HG03460 (cell line): ENCODE results near the gene PLEKHF1.

Experiments
- ATAC-seq: cut with Tn5 transposase; IDR thresholded peaks from one replicate; pipeline ENCODE4 v1.9.1; 2021; ENCODE audit not compliant: unreplicated experiment

PLEKHF1 gene

DNA sequence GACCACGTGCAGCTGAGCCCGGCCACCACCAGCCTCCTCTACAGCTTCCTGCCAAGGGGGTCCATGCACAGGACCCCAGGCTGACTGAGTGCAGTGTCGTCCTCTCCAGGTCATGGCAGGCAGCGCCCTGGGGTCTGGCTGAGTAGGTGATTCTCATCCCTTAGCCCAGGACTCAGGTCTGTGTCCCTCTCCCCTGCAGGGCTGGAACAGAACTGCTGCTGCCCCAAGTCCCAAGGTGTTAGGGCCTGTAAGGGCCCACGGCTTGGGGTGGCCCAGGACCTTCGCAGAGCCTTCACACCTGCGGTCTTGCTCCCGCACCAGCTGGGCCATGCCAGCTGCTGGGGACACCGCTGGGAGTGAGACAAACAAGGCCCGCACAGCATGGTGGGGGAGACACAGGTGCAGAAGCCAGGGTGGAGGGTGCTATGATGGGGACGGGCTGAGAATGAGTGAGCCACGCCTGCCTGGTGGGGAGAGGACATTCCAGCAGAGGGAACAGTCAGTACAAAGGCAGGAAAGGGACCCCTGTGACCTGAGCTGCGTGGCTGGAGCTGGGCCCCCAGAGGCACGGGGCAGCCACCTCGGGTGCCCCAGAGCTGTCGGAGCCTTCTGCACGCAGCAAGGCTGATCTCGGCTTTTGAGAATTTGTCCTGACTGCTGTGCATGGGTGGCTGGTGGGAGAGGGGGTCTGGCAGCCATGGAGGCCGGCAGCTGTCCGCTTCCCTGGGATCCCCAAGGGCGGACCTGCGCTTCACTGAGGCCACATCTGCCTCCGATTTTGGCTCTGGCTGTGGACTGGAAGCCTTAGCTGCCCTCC, 11.9 kb downstream of the PLEKHF1 start:
- ATAC-seq = no peak

DNA sequence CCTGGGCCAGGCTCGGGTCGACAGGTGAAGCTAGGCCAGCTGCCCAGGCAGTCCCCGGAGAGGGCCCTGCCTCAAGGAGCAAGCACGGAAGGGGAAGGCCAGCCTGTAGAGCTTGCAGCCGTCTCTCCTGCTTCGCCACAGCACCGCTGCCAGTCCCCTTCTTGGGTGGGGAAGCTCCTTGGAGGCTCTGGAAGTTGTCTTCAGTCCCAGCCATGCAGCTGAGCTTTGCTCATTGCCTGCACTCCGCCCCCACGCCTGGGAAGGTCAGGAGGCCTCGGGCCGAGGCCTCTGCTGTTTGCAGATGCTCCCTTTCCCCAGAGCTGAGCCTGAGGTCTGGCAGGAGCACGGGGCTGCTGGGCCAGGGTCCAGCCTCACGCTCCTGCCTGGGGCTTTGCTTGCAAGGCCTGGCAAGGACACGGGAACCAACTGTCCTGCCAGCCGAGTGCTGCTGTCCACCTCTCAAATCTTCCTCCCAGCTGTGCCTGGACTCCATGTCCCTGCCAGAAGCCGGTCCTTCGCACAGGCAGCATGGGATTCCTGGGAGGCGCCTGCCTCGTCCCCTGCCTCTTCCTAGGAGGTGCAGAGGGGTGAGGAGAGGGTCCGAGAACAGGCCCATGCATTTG, 13.3 kb downstream of the PLEKHF1 start:
- no peak for ATAC-seq

DNA sequence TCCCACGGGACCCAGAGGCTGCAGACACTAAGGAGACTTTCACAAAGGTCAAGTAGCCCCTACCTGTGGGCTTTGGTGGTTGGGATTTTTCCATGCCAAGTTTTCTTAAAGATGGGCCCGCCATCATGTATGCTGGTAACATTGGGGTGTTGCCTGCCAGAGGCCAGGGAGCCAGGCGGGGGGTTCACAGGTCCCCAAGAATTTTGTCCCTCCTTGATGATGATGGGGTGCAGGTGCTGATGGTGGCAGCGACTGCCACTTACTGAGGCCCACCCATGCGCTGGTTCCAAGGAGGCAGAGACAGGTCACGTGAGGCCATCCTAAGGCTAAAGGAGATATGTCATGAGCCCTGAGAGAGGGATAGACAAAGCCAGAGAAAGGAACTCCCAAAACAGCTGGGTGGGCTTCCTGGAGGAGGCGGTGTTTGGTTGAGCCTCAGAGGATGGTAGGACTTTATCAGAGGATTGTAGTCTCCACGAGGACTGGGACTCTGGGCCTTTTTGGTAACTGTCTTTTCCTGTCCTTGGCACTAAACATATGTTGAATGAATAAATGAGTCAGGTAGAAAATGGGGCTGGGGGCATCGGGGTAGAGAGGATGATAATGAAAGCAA, 14.4 kb downstream of the PLEKHF1 start:
- no peak for ATAC-seq

DNA sequence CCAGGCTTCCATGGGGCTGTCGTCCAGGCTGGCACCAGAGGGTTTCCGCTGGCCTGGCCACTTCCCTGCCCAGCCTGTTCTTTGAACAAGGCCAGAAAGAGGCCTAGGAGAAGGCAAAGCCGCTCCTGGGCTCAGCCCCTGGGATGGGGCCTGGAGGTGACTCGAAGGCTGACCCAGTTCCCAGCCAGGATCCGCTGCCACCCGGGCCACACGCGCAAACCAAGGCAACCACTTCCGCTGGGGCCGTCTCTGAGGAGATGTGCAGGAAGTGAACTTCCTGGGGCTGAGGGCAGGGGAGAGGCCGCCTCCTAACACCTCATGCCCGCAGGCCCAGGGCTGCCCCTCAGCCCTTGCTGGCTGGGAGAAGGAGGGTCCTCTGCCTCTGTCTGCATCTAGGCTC, 15.2 kb downstream of the PLEKHF1 start:
- ATAC-seq = peak; percentile 78

DNA sequence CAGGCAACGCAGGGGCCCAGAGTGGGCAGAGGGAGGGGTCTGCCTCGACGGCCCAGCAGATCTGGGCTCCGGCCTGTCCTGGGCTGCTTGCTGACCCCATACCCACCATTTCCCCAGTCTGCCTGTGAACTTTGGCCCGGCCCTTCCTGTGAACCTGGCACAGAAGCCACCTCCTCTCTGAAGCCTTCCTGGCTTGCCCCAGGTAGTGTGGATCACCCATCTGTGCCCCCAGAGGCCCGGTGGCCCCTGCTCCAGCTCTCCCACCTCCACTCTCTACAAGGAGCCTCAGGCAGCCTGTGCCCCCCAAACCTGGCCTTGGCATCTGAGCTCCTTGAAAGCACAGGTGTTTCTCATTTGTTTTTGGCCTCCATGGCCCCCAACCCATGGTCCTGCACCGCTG, 15.7 kb downstream of the PLEKHF1 start:
- ATAC-seq = no peak

DNA sequence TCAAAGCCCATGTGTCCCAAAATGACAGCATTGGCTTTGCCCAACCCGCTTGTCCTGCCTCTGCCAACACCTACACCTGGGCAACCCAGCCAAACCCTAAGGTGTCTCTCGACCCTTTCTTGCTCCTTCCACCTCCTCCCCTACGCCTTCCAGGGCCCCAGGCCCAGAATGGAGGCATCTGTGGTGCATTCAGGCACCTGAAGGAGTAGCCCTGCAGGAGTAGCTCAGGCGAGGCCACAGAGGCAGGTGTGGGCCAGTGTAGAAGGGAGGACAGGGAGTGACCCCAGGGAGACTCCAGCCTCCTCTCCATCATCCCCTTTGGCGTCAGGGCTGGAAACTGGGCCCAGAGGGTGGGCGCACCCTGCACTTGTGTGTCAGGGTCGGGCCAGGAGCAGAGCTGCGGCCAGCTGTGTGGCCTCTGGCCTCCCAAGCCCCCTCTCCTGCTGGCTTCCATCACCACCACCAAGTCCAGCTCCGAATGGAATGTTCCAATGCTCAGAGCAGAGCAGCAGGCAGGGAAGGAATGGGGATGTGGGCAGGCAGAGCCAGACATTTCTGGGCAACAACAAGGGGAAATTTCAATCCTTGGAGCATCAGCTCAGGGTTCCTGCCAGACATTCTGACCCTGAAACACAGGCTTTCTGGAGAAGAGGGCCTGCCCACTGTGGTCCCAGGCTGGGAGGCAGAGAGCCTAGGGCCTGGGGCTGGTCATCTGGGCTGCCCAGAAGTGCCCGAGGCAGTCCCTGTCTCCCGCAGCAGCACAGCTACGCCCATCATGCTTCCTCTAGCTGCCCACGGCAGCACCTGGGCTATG, 16.4 kb downstream of the PLEKHF1 start:
- no peak for ATAC-seq

DNA sequence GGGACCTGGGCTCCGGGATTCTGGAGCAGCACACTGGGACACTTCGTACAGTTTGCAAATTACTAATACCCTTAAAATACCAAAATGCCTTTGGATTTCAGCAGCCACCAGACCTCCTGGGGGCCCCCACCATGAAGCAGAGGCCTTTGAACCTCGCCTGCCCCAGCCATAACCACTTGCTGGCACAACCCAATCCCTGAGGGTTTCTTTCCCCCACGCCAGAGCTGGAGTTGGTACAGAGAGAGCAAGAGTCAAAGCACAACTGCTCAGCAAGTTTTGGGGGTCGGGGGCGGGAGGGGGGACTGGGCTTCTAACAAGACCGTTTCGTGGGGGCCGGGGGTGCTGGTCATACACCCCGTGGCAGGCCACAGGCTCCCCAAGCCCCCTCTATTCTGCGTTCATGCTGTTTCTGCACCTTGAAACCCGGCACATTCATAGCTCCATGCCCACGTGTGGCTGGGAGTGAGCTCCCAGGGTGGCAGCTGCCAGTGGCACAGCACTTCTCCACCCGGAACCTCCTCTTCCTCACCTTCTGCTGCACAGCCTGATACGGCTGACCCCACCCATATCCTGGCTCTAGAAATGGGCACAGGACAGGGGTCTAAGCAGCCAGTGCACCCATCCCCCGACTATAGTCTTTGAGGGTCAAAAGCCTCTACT, 17.1 kb downstream of the PLEKHF1 start:
- ATAC-seq = no peak

DNA sequence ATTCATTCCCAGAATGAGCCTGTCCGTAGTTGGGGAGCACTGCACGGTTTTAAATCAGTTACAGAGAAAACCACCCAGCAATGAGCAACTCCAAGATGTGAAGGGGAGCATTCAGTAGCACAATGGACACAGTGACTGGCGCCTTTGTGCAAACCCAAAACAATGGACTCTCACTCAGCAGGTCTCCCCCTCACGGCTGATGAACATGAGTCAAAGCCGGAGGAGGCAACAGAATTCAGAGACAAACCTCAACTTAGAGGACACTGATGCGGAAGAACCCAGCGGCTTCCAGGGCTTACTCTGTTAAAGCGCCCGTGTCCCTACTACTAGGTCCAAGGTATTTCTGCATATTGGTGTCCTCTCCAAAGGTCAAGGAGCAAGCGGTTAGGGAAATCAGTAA, 17.7 kb downstream of the PLEKHF1 start:
- no peak for ATAC-seq

DNA sequence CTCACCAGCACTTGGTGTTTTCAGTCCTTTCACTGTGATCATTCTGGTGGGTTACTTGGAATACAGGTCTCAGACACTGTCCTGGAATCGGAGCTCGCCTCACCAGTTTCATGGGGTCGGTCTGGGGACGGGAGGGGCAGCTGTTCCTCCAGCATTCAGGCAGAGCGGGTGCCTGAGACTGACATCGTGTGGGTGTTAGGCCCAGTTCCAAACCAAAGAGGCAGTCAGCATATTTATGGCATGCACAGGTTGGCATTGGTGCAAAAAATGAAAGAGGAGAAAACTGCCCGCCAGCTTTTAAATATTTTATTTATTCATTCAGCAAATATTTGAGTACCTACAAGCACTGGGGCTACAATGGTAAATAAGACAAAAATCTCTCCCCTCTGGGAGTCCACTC, 20.1 kb downstream of the PLEKHF1 start:
- ATAC-seq = no peak

DNA sequence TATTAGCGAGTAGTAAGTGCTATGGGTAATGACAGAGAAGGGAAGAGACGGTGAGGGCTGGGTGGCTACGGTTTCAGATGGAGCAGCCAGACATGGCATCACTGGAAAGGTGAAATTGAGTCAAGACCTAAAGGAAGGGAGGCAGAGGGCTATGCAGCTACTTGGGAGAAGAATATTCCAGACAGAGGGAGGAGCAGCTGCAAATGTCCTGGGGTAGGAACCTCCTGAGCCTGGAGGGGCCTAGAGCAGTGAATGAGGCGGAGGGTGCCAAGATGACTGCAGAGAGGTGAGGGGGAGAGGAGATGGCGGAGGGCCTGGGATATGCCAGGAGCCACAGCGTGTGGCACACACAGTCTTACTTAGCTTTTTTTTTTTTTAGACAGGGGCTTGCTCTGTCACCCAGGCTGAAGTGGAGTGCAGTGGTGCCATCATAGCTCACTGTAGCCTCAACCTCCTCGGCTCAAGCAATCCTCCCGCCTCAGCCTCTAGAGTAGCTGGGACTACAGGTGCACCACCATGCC, 21.1 kb downstream of the PLEKHF1 start:
- no peak for ATAC-seq

DNA sequence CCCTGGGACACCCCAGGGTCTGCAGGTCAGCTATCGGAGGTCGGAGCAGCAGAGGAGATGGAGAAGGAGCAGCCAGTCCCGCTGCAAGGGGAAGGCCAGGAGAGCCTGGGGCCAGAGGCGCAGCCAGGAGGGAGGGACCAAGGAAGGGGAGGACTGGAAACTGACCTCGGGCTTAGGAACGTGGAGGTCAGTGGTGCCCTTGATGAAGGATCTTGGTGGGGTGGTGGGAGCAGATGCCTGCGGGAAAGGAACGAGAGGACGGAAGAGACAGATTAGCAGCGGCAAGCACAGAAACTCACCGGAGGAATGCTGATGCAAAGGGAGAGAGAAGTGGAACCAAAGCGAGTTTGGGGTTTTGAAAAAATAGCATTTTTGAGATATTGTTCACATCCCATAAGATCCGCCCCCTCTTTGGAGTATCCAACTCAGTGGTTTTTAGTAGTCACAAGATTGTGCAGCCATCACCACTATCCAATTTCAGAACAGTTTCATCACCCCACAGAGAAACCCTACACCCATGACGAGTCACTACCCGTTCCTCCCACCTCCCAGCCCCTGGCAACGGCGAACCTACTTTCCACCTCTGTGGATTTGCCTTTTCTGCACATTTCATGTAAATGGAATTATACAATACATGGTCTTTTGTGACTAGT, 22.1 kb downstream of the PLEKHF1 start:
- no peak for ATAC-seq

DNA sequence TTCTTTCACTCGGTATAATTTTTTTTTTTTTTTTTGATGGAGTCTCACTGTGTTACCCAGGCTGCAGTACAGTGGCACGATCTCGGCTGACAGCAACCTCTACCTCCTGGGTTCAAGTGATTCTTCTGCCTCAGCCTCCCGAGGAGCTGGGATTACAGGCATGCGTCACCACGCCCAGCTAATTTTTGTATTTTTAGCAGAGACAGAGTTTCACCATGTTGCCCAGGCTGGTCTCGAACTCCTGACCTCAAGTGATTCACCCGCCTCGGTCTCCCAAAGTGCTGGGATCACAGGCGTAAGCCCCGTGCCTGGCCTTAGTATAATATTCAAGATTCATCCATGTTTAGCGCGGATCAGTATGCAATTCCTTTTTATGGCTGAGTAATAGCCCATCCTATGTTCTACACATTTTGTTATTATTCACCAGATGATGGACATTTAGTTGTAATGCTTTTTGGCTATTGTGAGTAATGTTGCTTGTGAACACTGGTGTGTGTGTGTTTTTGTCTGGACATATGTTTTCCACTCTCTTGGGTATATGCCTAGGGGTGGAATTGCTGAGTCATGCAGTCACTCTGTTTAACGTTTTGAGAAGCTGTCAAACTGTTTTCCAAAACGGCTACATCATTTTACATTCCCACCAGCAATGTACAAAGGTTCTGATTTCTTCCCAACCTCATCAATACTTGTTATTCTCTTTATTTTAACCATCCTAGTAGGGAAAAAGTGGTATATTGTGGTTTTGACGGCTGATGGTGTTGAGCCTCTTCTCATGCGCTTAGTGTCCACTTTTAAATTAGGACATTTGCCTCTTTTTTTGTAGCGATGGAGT, 22.9 kb downstream of the PLEKHF1 start:
- no peak for ATAC-seq

DNA sequence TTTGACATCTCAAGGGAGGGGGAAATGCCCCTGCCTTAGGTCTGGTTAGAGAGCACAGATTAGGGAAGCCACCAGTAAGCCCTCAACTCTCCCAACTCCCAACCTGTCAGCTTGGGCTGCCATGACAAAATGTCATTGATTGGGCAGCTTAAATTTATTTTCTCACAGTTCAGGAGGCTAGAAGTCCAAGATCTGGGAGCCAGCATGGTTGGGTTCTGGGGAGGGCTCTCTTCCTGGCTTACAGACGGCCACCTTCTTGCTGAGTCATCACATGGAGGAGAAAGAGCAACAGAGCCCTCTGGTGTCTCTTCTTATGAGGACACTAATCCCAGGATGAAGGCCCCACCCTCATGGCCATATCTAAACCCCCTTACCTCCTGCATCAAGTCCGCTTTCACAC, 25.6 kb downstream of the PLEKHF1 start:
- no peak for ATAC-seq

DNA sequence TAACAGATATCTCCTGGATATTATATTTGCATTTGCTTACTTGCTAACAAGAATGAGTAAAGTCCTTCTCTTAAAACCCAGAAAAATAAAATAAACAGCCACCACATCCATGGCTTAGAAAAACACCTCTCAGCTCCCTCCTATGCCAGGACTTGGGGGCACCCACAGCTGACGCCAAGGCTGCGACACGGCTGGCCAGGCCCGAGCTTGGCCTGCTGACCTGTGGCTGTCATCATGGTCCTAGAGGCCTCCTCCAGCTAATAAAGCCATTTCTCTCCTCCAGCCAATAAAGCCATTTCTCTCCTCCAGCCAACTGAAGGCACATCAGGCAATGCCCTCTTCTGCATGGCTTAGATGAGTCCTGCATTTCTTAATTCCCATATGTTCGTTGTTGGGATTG, 28.9 kb downstream of the PLEKHF1 start:
- no peak for ATAC-seq

DNA sequence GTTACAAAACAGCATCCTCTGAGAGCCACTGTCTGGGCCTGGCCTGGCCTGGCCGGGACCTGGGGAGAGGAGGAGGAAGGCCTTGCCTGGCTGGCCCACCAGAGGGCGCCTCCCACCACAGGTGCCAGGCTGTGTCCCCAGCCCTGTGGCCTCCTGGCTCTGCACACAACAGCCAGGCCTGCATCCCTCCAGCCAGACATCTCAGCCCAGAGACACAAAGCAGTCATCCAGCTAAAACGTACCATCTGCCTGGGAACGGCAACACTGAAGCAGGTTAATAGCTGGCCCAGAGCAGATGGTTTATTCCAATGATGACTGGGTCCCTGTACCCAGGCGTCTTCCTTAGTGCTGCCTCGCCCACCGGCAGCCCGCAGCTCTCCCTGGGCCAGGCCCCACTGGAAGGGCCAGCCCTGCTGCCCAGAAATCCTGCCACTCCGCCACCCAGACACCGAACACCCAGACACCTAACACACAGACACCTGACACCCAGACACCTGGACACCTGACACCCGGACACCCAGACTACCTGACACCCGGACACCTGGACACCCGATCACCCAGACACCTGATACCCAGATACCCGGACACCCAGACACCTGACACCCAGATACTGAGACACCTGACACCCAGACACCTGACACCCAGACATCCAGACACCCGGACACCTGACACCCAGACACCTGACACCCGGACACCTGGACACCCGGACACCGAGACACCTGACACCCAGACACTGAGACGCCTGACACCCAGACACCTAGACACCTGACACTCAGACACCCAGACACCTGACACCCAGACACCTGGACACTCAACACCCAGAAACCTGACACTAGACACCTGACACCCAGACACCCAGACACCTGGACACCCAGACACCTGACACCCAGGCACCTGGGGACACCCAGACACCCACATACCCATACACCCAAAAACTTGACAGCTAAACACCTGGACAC, 29.7 kb downstream of the PLEKHF1 start:
- peak; percentile 97 for ATAC-seq

DNA sequence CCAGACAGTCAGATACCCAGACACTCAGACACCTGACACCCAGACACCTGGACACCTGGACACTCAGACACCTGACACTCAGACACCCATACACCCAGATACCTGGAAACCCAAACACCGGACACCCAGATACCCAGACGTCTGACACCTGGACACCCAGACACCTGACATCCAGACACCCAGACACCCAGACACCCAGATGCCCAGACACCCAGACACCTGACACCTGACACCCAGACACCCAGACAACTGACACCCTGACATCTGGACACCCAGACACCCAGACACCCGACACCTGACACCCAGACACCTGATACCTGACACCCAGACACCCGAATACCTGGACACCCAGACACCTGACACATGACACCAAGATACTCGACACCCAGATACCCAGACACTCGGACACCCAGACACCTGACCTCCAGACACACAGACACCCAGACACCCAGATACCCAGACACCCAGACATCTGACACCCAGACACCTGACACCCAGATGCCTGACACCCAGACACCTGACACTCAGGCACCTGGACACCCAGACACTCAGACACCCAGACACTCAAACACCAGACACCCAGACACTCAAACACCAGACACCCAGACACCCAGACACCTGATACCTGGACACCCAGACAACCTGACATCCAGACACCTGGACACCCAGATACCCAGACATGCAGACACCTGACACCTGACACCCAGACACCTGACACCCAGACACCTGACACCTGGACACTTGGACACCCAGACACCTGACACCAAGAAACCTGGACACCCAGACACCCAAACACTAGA, 30.7 kb downstream of the PLEKHF1 start:
- ATAC-seq = no peak

DNA sequence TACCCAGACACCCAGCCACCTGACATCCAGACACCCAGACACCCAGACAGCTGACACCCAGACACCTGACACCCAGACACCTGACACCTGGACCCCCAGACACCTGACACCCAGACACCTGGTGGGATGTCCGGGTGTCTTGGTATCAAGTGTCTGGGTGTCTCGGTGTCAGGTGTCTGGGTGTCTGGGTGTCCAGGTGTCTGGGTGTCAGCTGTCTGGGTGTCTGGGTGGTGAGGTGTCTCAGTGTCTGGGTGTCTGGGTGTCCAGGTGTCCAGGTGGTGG, 31.2 kb downstream of the PLEKHF1 start:
- ATAC-seq = no peak
